ENCODE results near the gene FAM217B. TPM values are rescaled to one million over a fixed set of nuclear protein-coding genes. Genes with fewer than 3 reads are reported as not detected.
A peak's percentile ranks its signal among the peaks of the same experiment; 100 is the strongest.

The FAM217B gene
- total RNA-seq, 1 donor from 2014 or later: 26.6 TPM

DNA sequence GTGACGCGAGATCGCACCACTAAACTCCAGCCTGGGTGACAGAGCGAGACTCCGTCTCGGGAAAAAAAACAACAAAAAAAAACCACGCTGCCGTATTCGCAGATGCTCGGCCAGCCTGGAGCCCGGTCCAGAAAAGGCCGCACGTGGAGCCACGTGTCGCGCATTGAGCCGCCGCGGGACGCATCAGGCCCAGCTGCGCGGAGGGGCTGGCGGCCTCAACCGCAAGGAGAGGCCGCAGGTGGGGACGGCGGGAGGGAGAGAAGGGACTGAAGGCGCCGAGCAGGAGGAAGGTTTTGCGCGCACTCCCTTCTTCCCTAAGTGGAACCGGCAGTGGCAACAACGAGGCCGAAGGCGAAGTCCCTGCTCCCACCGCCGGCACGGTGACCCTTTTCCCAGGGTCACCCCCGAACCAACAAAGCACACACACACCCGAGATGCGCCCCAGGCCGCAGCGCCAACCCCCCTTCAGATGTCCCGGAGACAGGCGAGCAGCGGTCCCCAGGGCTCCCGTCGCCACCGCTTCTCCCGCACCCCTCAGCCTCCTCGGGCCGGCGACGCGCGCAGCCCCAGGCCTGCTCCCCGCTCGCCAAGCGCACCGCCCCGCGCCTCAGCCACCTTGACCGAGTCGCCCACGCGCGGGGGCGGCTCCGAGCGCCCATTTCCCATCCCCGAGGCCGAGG is 7.4 kb upstream of the FAM217B start:
- Mint-ChIP-seq H3K27me3 (peaks cover 4% of the 10 kb centered on the region), H3K4me1 (peaks cover 21% of the 10 kb centered on the region), H3K27ac (no peak overlapping the region), H3K4me3 (peak overlapping the region; percentile 51), H3K36me3 (ENCODE audit: low read depth) (peaks cover 2% of the 10 kb centered on the region), H3K9me3 (no peaks in the 10 kb centered on the region)
- intact Hi-C loops (cut with micrococcal nuclease): loop anchor here (10.0 kb wide), 1 partner anchor 768 kb away; the partner anchor contains the start of gene ZNF831
- no peak for DNase-seq

GRCh38 chr20:59933296-59933848 is 6.8 kb upstream of the FAM217B start, which contains the start of gene SYCP2:
Gene SYCP2 (minus strand): TSS chr20:59933637. CDS start chr20:59922413, 11,224 bp downstream.
- intact Hi-C loops (cut with micrococcal nuclease): loop anchor here (10.0 kb wide), 1 partner anchor 769 kb away; the partner anchor contains the start of gene ZNF831

DNA sequence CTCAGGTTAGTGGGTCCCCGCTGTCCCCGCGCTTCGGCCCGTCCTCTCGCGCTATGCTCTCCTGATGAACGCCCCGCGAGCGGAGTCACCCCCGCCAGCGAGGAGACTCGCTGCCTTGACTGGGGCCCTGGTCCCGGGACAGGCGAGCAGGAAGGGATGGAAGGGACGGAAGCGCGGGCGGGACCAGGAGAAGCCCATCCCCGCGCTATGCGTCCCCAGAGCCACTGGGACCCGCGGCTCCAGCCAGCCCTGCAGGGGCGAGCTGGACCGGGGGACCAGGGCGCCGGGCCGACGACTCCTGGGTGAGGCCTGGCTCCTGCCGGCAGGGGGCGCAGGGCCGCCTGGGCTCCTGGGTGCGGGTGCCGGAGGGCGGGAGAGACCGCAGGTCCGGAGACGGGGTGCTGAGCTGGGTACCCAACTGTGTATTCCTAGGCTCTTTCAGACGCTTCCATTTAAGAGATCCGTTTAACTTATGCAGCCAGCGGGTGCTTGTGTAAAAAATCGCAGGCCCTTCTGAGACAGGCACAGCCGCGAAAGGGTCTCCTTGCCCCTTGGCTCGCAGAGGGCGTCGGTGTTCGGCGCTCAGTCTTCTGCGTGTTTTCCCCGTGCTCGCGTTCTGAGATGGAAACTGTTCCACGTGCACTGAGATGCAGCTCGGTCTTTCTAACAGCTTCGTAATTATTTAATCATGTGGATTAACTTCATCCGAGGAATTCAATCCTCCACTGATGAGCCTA is 6.2 kb upstream of the FAM217B start:
- Mint-ChIP-seq H3K27ac (peak overlapping the region; percentile 53), H3K36me3 (ENCODE audit: low read depth) (peaks cover 8% of the 10 kb centered on the region), H3K4me1 (peaks cover 28% of the 10 kb centered on the region), H3K4me3 (peak overlapping the region; percentile 82), H3K27me3 (peaks cover 2% of the 10 kb centered on the region), H3K9me3 (no peaks in the 10 kb centered on the region)
- DNase-seq: peak; percentile 95
- intact Hi-C loops (cut with micrococcal nuclease): loop anchor here (10.0 kb wide), 1 partner anchor 769 kb away; the partner anchor contains the start of gene ZNF831

More at GRCh38 chr20:59933296-59933848, 6.8 kb upstream of the FAM217B start, which contains the start of gene SYCP2:
- H3K27ac Mint-ChIP-seq: peak within 1 kb of the TSS; percentile 53
- peak; percentile 85 for DNase-seq
- H3K36me3 Mint-ChIP-seq (ENCODE audit: low read depth): peaks cover 4% of the 10 kb centered on the region
- peaks cover 4% of the 10 kb centered on the region for H3K27me3 Mint-ChIP-seq
- H3K4me1 Mint-ChIP-seq: peaks cover 26% of the 10 kb centered on the region
- no peaks in the 10 kb centered on the region for H3K9me3 Mint-ChIP-seq
- H3K4me3 Mint-ChIP-seq: peak within 1 kb of the TSS; percentile 82

DNA sequence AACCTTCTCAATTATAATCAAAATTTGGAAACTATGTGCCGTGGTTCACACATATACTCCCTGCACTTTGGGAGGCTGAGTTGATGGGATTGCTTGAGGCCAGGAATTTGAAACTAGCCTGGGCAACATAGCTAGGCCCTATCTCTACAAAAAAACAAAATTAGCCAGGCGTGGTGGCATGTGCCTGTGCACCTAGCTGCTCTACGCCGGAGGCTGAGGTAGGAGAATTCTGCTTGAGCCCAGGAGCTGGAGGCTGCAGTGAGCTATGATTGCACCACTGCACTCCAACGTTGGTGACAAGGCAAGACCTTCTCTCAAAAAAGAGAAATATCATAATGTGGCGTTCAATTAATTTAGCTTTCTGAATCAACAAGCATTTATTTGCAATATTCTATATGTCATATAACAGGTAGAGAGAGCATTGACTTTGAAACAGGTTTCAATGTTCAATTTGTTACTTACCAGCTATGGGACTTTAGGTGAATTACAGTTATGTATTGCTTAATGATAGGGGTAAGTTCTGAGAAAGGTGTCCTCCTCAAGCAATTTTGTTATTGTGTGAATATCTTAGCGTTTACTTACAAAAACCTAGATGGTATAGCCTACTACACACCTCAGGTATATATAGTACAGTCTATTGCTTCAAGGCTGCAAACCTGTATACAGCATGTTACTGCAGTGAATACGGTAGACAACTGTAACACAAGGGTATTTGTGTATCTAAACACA is 4.6 kb upstream of the FAM217B start:
- no peak for DNase-seq
- Mint-ChIP-seq H3K4me1 (peaks cover 25% of the 10 kb centered on the region), H3K27ac (no peak overlapping the region), H3K9me3 (no peaks in the 10 kb centered on the region), H3K4me3 (no peak overlapping the region), H3K36me3 (ENCODE audit: low read depth) (peaks cover 8% of the 10 kb centered on the region), H3K27me3 (no peaks in the 10 kb centered on the region)
- intact Hi-C loops (cut with micrococcal nuclease): loop anchor here (10.0 kb wide), 1 partner anchor 771 kb away; the partner anchor contains the start of gene ZNF831

DNA sequence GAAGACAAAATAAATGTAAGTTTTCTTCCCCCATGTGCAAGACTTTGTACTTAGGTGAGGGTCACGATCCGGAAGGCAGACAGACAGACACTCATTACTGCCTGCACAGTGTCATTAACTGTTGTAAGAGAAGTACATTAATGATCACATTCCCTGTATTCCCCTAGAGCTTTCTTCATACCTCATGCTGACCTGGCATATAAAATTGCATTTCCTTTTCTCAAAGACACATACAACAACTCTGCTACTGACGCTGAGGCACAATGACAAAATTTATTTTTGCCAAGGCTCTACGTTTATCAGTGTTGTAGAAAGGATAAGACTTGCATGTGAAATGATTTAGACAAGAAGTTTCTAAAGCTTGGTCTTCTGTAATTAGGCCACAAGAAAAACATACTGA is 3.8 kb upstream of the FAM217B start:
- Mint-ChIP-seq H3K27me3 (no peaks in the 10 kb centered on the region), H3K9me3 (no peaks in the 10 kb centered on the region), H3K4me3 (no peak overlapping the region), H3K4me1 (peaks cover 26% of the 10 kb centered on the region), H3K27ac (no peak overlapping the region), H3K36me3 (ENCODE audit: low read depth) (peaks cover 8% of the 10 kb centered on the region)
- intact Hi-C loops (cut with micrococcal nuclease): loop anchor here (10.0 kb wide), 1 partner anchor 772 kb away; the partner anchor contains the start of gene ZNF831
- DNase-seq: no peak

GRCh38 chr20:59937150-59937549 is 3.0 kb upstream of the FAM217B start:
- H3K9me3 Mint-ChIP-seq: no peaks in the 10 kb centered on the region
- H3K4me1 Mint-ChIP-seq: peaks cover 29% of the 10 kb centered on the region
- H3K4me3 Mint-ChIP-seq: no peak overlapping the region
- intact Hi-C loops (cut with micrococcal nuclease): loop anchor here (10.0 kb wide), 1 partner anchor 772 kb away; the partner anchor contains the start of gene ZNF831
- no peaks in the 10 kb centered on the region for H3K27me3 Mint-ChIP-seq
- DNase-seq: no peak
- H3K27ac Mint-ChIP-seq: no peak overlapping the region
- peaks cover 10% of the 10 kb centered on the region for H3K36me3 Mint-ChIP-seq (ENCODE audit: low read depth)

GRCh38 chr20:59938221-59938620 is 2.0 kb upstream of the FAM217B start:
- H3K27me3 Mint-ChIP-seq: no peaks in the 10 kb centered on the region
- H3K4me3 Mint-ChIP-seq: peak overlapping the region; percentile 86
- H3K27ac Mint-ChIP-seq: no peak overlapping the region
- peaks cover 10% of the 10 kb centered on the region for H3K36me3 Mint-ChIP-seq (ENCODE audit: low read depth)
- DNase-seq: no peak
- peaks cover 31% of the 10 kb centered on the region for H3K4me1 Mint-ChIP-seq
- no peaks in the 10 kb centered on the region for H3K9me3 Mint-ChIP-seq
- intact Hi-C loops (cut with micrococcal nuclease): loop anchor here (10.0 kb wide), 1 partner anchor 773 kb away; the partner anchor contains the start of gene ZNF831

DNA sequence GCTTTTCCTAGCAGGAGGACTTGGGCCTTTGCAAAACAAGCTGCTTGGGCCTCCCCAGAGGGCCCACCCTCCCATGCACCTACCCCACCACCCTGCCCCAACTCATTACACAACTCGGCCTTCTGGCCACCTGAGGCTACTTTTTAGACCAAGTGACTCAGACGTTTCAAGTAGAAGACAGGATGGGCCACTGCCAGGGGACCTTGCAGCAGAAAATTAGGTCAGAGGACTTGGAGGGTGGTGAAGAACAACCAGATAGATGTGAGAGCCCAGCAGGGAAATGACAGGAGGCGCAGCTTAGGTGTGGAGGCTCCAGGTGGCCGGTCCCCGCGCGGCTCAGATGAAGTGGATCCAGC is 1.5 kb upstream of the FAM217B start:
- Mint-ChIP-seq H3K4me3 (peak overlapping the region; percentile 86), H3K27ac (peak overlapping the region; percentile 73)

GRCh38 chr20:59939052-59939878 is 924 bp upstream of the FAM217B start:
- Mint-ChIP-seq H3K36me3 (ENCODE audit: low read depth) (peaks cover 14% of the 10 kb centered on the region), H3K27me3 (no peaks in the 10 kb centered on the region), H3K4me1 (peaks cover 31% of the 10 kb centered on the region), H3K27ac (no peak overlapping the region), H3K4me3 (peak overlapping the region; percentile 99), H3K9me3 (no peaks in the 10 kb centered on the region)
- intact Hi-C loops (cut with micrococcal nuclease): loop anchor here (10.0 kb wide), 1 partner anchor 774 kb away; the partner anchor contains the start of gene ZNF831
- DNase-seq: no peak

More for the DNA sequence above, 1.5 kb upstream of the FAM217B start:
- intact Hi-C loops (cut with micrococcal nuclease): loop anchor here (10.0 kb wide), 1 partner anchor 774 kb away; the partner anchor contains the start of gene ZNF831
- peaks cover 31% of the 10 kb centered on the region for H3K4me1 Mint-ChIP-seq
- no peaks in the 10 kb centered on the region for H3K27me3 Mint-ChIP-seq
- H3K36me3 Mint-ChIP-seq (ENCODE audit: low read depth): peaks cover 10% of the 10 kb centered on the region
- no peaks in the 10 kb centered on the region for H3K9me3 Mint-ChIP-seq
- no peak for DNase-seq

GRCh38 chr20:59939879-59940128 is 385 bp upstream of the FAM217B start:
- H3K4me1 Mint-ChIP-seq: peaks cover 31% of the 10 kb centered on the region
- peak overlapping the region; percentile 99 for H3K27ac Mint-ChIP-seq
- H3K27me3 Mint-ChIP-seq: no peaks in the 10 kb centered on the region
- no peaks in the 10 kb centered on the region for H3K9me3 Mint-ChIP-seq
- H3K36me3 Mint-ChIP-seq (ENCODE audit: low read depth): peaks cover 20% of the 10 kb centered on the region
- H3K4me3 Mint-ChIP-seq: peak overlapping the region; percentile 99
- no peak for DNase-seq
- intact Hi-C loops (cut with micrococcal nuclease): loop anchor here (1.0 to 10.0 kb wide), 3 partner anchors 9 to 775 kb away; partner anchors contain the start of gene ZNF831

GRCh38 chr20:59940956-59941294 is 736 bp downstream of the FAM217B start:
- Mint-ChIP-seq H3K27ac (peak overlapping the region; percentile 99), H3K4me1 (peaks cover 34% of the 10 kb centered on the region), H3K4me3 (peak overlapping the region; percentile 99), H3K9me3 (no peaks in the 10 kb centered on the region), H3K27me3 (no peaks in the 10 kb centered on the region), H3K36me3 (ENCODE audit: low read depth) (peaks cover 24% of the 10 kb centered on the region)
- DNase-seq: no peak
- intact Hi-C loops (cut with micrococcal nuclease): loop anchor here (1.0 to 2.0 kb wide), 2 partner anchors 10 to 114 kb away; no protein-coding TSS in a partner anchor

GRCh38 chr20:59942245-59942644 is 2.1 kb downstream of the FAM217B start:
- H3K9me3 Mint-ChIP-seq: no peaks in the 10 kb centered on the region
- H3K27me3 Mint-ChIP-seq: no peaks in the 10 kb centered on the region
- peaks cover 25% of the 10 kb centered on the region for H3K36me3 Mint-ChIP-seq (ENCODE audit: low read depth)
- DNase-seq: no peak
- no peak overlapping the region for H3K4me3 Mint-ChIP-seq
- H3K4me1 Mint-ChIP-seq: peaks cover 31% of the 10 kb centered on the region
- intact Hi-C loops (cut with micrococcal nuclease): no loop called here
- no peak overlapping the region for H3K27ac Mint-ChIP-seq

Data from activated CD4-positive, alpha-beta T cell treated with anti-CD3 and anti-CD28 coated beads, Interleukin-2, amount 10 ng/mL, durations not matched to agents 24 days and 14 days (primary cell).